ENCODE data around the gene TBC1D22A.
"Not testable (repeated sequence)": the region's sequence is repeated elsewhere in the genome, so short reads cannot be mapped to it uniquely, and the experiment has no call there.

Gene TBC1D22A

GRCh38 chr22:47166033-47166404, 403.6 kb downstream of the TBC1D22A start:
- no peak for DNase-seq

GRCh38 chr22:47166446-47167016, 404.1 kb downstream of the TBC1D22A start:
- DNase-seq: no peak

- no peak for DNase-seq
Measured at GRCh38 chr22:47167056-47167455, 404.6 kb downstream of the TBC1D22A start.

- DNase-seq: not testable (repeated sequence)
Measured at GRCh38 chr22:47167921-47168320, 405.5 kb downstream of the TBC1D22A start.

- no peak for DNase-seq
Measured at GRCh38 chr22:47168441-47168840, 406.0 kb downstream of the TBC1D22A start.

- no peak for DNase-seq
Measured at GRCh38 chr22:47168900-47169800, 406.7 kb downstream of the TBC1D22A start.

GRCh38 chr22:47169801-47170140, 407.3 kb downstream of the TBC1D22A start:
- no peak for DNase-seq

GRCh38 chr22:47170511-47171440, 408.3 kb downstream of the TBC1D22A start:
- DNase-seq: not testable (repeated sequence)

GRCh38 chr22:47171441-47172221, 409.2 kb downstream of the TBC1D22A start:
- no peak for DNase-seq

- DNase-seq: no peak
Measured at GRCh38 chr22:47172771-47173534, 410.5 kb downstream of the TBC1D22A start.

- no peak for DNase-seq
Measured at GRCh38 chr22:47173535-47174021, 411.1 kb downstream of the TBC1D22A start.

- no peak for DNase-seq
Measured at GRCh38 chr22:47174096-47174495, 411.6 kb downstream of the TBC1D22A start.

- DNase-seq: no peak
Measured at GRCh38 chr22:47174671-47175112, 412.2 kb downstream of the TBC1D22A start.

GRCh38 chr22:47175151-47176025, 412.9 kb downstream of the TBC1D22A start:
- no peak for DNase-seq

GRCh38 chr22:47176026-47176389, 413.6 kb downstream of the TBC1D22A start:
- no peak for DNase-seq

GRCh38 chr22:47176573-47177333, 414.3 kb downstream of the TBC1D22A start:
- no peak for DNase-seq

GRCh38 chr22:47177334-47177815, 414.9 kb downstream of the TBC1D22A start:
- DNase-seq: no peak

- DNase-seq: no peak
Measured at GRCh38 chr22:47178339-47178738, 415.9 kb downstream of the TBC1D22A start.

- no peak for DNase-seq
Measured at GRCh38 chr22:47180796-47181195, 418.3 kb downstream of the TBC1D22A start.

All from NK-92 treated with Interleukin-12 subunit alpha and Interleukin-12 subunit beta, amount 100 ng/mL, for 24 hours (cell line).